ENCODE data around the gene FAU.

DNA sequence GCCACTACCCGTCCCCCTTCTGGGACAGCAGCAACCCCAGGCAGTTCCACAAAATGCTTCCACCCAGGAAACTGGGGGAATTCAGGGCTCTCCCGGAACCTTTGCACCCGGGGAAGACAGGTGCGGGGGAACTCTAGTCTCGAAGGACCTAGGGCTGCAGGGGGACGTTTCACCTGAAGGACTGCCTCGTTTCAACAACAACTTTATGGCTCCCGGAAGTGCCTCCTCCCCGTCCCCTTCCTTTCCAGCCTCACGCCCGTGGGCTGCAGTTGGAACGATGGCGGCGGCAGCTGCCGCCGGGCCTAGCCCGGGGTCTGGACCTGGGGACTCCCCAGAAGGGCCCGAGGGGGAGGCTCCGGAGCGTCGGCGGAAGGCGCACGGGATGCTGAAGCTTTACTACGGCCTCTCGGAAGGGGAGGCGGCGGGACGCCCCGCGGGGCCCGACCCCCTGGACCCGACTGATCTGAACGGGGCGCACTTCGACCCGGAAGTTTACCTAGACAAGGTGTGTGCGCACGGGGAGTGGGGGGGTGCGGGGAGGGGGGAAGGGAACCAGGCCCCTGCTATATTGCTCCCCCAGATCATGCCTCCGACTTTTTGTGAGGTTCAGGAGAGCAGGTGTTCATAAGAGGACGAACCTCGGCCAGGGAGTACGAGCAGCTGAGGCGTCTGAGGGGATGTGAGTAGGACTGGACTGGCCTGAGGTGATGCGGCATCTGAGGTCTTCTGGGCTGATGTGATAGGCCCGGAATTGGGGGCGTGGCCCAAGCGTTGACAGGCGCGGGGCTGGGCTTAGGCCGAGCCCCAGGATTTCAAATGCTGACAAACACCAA is 25.7 kb downstream of the FAU start, which contains the start of gene VPS51:
- TF ChIP-seq TSHZ2 (CRISPR knock-in tag; IDR thresholded peaks at IDR 0.05) (peak; percentile 80), CREB5 (CRISPR knock-in tag; IDR thresholded peaks at IDR 0.05; ENCODE audit: low read depth) (no peak), CSRNP3 (CRISPR knock-in tag; IDR thresholded peaks at IDR 0.05) (no peak), PPARA (CRISPR knock-in tag; IDR thresholded peaks at IDR 0.05; ENCODE audit: borderline replicate concordance) (no peak), RARB (CRISPR knock-in tag; IDR thresholded peaks at IDR 0.05) (peak; percentile 81; the same call in 1 of the 2 replicates), ZNF70 (CRISPR knock-in tag; IDR thresholded peaks at IDR 0.05) (no peak), ZFP3 (CRISPR knock-in tag; IDR thresholded peaks at IDR 0.05) (peak; percentile 57), CSDC2 (CRISPR knock-in tag; IDR thresholded peaks at IDR 0.05) (peak; percentile 74; the same call in 1 of the 2 replicates), PATZ1 (CRISPR knock-in tag; IDR thresholded peaks at IDR 0.05; ENCODE audit: borderline replicate concordance) (no peak), ZNF8 (CRISPR knock-in tag; IDR thresholded peaks at IDR 0.05) (no peak), ZFP30 (CRISPR knock-in tag; IDR thresholded peaks at IDR 0.05) (no peak)
